Measurements from ENCODE around the gene KDM2A.

DNA sequence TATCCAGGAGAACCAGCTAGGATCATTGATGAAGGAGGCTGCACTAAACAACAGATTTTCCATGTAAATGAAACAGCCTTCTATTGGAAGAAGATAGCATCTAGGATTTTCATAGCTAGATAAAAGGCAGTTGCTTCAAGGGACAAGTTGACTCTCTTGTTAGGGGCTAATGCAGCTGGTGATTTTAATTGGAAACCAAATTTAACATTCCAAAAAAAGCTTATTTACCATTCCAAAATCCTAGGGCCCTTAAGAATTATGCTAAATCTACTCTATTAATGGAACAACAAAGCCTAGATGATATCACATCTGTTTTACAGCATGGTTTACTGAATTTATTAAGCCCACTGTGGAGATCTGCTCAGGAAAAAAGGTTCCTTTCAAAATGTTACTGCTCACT, 80.7 kb downstream of the KDM2A start:
- no peak for TF ChIP-seq EZH2 (IDR thresholded peaks at IDR 0.05; ENCODE audit: low read depth)
- TF ChIP-seq, protein P1, sequence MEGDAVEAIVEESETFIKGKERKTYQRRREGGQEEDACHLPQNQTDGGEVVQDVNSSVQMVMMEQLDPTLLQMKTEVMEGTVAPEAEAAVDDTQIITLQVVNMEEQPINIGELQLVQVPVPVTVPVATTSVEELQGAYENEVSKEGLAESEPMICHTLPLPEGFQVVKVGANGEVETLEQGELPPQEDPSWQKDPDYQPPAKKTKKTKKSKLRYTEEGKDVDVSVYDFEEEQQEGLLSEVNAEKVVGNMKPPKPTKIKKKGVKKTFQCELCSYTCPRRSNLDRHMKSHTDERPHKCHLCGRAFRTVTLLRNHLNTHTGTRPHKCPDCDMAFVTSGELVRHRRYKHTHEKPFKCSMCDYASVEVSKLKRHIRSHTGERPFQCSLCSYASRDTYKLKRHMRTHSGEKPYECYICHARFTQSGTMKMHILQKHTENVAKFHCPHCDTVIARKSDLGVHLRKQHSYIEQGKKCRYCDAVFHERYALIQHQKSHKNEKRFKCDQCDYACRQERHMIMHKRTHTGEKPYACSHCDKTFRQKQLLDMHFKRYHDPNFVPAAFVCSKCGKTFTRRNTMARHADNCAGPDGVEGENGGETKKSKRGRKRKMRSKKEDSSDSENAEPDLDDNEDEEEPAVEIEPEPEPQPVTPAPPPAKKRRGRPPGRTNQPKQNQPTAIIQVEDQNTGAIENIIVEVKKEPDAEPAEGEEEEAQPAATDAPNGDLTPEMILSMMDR (conservative IDR thresholded peaks at IDR 0.05), result no peak
